PFSK-1 (cell line): Measurements from ENCODE around the gene UFSP1.

Experiments
- POLR2AphosphoS5 ChIP-seq: IDR thresholded peaks from 2 replicates; pipeline ENCODE4 v1.6.1; 2012; ENCODE audit warnings: low read depth, mild to moderate bottlenecking, control low read depth, low read length, moderate library complexity
- REST ChIP-seq, 2 experiments: IDR thresholded peaks; 2 replicates each; pipeline versions ENCODE4 v1.6.1 to v1.8.0; 2011 to 2012; ENCODE audit warnings: low read depth in 2 of 2, low read length in 2 of 2, control low read depth in 1 of 2, inconsistent platforms in 1 of 2, mild to moderate bottlenecking in 1 of 2, moderate library complexity in 1 of 2; ENCODE audit not compliant: insufficient read depth in 1 of 2
- TAF1 ChIP-seq: IDR thresholded peaks from 2 replicates; pipeline ENCODE4 v1.6.1; 2012; ENCODE audit warnings: low read length, control low read depth, borderline replicate concordance; ENCODE audit not compliant: insufficient read depth

GRCh38 chr7:100893910-100894721 lies 4.6 kb upstream of the UFSP1 start:
- TF ChIP-seq TAF1: no peak
- no peak for TF ChIP-seq POLR2AphosphoS5
- no peak for TF ChIP-seq REST (IDR thresholded peaks at IDR 0.05; ENCODE audit: insufficient read depth in 1 of 2, low read depth in 2 of 2, low read length in 2 of 2)
